GM21360 (cell line): ENCODE results near the gene POLR3H.

ENCODE experiments used
- ATAC-seq: cut with Tn5 transposase; IDR thresholded peaks from one replicate; pipeline ENCODE4 v1.9.1; 2021; ENCODE audit warnings: mild to moderate bottlenecking, moderate library complexity; ENCODE audit not compliant: unreplicated experiment

Gene POLR3H

DNA sequence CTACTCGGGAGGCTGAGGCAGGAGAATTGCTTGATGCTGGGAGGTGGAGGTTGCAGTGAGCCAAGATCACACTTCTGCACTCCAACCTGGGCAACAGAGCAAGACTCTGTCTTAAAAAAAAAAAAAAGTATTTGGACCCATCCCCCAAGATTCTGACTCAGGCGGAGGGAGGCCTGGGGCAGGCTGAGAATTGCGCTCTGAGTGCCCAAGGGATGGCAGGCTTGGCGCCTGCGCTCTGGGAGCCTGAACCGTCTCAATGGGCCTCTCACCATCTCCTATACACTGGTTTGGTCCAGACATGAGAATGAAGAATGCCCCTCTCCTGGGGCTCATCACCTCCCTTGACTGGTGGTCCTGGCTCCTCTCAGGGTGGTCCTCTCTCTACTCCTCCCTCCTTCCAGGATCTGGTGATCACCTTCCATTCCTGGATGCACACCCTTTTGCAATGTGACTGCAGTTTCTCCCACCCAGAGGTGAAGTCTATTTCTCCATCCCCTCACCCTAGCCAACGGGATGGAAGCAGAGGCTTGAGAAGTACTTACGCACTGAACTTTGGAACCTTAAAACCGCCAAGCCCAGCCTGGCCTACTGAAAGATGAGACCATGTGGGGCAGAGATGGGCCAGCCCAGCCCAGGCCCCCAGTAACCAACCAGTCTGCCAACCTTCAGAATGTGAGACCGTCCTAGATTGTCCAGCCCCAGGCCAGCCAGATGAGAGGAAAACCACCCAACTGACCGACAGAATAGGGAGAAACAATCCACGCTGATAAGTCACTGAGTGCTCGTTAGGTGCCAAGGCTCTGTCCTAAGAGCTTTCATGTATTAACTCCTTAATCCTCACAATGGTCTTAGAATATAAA lies 4.9 kb downstream of the POLR3H start:
- no peak for ATAC-seq

DNA sequence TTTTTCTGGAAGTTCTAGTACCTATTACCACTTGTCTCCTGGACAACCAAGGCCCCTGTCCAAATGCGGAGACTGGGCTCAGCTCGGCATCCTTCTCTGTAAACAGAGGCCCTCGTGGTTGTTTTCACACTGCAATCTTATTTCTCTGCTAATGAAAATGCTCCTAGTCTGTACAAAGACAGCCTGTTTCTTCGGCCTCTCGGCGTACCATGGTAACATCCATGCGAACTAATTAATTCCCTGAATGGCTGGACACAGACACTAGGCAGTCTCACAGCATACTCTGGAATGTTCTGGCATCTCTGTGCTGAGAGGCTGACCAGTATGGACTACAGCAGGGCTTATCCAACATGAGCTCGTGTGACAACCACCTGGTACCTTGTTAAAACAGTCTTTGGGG lies 5.7 kb downstream of the POLR3H start:
- no peak for ATAC-seq

DNA sequence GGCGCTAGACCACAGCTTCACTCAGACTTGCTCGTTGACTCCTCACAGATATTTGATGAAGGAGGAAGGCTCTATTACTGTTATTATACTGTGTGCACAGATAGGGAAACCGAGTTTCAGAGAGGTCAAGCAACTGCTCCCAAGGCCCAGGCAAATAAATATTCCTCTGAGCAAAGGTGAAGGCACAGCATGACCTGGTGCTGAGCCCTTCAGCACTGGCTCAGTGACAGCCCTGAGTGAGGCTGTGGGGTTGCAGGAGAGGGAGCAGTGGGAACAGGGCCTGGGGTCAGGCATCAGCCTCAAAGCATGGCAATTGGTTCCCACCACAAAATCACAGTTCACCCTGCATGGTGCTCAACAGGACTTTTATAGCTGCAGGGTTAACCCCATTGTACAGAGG lies 7.1 kb downstream of the POLR3H start:
- ATAC-seq = no peak

DNA sequence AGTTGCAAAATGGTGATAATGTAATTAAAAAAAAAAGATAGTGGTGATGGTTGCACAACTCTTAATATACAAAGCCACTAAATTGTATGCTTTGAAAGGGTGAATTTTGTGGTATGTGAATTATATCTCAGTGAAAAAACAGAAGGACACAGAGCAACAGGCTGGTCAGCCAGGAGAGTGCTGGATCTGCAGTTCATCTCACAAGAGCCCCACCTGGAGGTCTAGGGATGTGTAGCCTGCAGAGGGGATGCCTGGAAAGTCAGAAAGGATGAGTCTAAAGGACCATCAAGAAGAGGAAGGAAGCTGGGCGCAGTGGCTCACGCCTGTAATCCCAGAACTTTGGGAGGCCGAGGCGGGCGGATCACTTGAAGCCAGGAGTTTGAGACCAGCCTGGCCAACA lies 9.0 kb downstream of the POLR3H start:
- no peak for ATAC-seq

DNA sequence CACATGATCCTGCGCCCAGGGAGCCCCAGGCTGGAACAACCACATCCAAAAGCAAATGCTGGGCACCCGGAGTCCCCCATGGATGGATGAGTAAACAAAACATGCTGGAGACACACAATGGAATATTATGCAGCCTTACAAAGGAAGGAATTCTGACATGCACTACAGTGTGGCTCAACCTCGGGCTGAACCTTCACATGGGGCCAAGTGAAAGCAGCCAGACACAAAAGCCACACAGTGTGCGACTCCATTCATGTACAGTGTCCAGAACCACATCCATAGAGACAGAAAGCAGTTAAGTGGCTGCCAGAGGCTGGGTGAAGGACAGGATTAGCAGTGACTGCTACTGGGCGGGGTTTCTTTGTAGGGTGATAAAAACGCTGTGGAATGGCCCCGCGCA lies 10.1 kb downstream of the POLR3H start:
- ATAC-seq = no peak

DNA sequence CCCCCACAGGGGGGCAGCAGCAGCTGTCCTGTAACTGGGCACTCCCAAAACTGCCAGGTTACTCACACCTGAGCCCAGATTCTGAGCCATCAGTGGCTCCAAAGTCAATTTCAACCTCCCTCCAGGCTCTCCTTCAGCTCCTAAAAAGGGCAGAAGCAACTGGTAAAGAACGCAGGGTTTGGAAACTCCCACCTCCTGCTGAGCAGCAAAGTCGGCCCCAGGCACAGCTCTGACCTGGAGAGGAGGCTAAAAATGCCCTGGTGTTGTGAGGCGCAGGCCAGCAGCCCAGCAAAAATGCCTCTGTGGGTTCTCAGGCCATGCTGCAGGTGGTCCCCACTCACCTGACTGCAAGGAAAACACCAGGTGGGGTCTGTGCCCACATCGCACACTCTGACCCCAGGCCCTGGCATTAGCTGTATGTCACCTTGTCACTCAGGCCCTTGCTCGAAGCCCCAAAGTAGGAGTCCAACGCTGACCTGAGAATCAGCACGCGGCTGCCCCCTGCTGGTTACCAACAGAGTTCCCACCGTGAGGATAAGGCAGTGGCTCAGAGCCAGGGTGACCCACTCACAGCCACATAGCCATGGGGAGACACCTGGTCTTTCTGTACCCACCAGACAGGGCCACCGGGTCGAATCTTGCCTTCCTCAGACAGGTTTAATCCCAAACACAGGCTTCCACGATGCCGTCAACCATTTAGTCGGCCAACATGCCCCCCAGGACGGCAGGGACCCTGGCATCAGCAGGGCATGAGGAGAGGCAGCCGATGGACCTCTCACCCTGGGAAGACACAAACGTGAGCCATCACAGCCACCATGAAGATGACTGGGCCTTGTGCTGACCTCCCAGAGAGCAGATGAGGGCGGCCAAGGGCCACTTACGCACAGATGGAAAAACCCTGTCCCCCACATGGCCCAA lies 11.1 kb downstream of the POLR3H start:
- no peak for ATAC-seq

DNA sequence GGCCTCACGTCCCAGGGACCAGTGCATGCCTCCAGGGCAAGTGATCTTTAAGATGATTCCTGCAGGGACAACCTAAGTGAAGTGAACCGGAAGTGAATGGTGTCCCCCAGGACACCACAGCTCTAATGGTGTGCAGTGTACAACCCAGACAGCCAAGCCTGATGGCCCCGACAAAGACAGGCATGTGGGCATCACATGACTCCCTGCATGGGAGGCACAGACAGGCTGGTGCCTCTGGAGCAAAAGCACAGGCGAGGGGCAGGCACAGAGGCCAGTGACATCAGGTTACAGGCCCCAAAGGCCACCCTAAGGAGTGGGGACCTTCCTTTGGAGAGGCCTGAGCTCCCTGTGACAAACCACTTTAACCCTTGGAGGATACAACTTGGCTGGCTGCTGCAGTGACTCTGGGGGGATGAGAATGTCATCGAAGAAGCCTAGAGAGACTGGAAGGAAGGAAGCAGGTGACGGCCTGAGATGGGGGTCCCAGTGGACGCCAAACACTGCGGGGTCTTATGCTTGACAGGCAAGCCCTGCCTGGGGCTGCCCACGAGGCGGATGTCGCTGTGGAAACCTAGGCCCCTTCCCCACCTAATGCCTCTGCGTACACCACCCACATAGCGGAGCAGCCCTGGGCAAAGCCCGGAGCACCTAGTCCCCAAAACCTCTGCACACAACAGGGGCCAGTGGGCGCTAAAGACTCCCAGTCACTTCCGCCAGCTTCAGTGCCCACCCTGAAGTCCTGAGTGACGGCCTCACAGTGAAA lies 12.4 kb downstream of the POLR3H start:
- no peak for ATAC-seq

DNA sequence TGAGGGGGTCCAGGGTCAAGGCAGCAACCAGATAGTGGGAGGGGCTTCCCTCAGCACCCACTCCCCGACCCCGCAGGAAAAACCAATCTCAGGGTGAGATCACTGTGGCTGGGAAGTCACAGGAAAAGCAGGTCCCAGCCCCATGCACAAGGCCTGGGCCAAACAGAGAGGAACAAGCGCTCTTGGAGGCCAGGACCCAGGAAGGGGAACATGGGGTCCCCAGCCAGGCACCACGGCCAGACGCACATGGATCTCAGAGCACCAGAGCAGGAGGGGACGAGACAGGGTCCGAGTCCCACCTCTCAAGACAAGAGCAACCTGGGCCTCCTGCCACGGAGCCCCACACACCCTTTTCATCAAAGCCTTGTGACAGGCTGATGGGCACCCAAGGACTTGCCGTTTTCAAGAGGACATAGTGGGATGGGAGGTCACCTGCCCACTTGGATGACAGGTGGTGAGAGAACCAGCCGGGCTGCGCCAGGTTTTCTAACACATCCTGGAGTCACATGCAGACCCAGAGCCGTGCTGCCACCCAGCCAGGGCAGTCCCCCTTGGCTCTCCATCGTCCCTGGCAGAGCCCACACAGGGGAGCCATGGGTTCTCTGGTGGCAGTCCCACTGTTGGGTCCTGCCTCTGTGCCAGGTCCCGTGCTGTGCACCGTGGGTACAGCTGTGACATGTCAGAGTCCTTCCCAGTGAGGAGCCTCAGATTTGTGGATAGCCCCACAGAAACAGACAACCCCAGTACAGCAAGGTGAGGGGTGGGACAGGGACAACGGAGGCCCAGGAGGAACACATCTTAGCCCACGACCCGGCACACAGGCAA lies 13.2 kb downstream of the POLR3H start:
- no peak for ATAC-seq

DNA sequence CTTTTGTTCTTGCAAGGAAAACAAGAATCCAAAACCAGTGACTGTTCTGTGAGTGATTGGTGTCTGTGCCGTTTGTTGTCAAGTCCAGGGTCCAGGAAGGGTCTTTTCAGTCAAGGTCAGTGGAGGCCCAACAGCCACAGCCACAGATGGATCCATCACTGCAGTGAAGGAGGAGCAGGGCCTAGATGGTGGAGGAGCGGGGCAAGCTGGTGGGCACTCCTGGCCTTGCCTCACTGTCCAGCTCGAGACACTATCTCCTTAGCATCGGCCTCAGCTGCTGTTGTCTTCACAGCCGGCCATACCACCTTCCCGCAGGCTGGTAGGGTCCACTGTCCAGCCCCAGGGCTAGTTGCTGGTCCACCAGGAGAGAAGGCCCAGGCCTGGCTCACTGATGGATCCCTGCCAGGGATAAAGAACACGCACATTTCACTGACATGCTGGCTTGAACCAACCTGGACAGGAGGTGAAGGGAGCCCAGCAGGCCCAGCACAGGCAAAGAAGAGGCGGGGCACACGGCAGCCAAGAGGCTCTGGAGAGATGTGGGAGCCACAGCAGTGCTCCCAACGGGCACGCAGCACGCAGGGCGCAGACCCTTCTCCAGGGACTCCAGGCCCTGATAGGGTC lies 15.2 kb downstream of the POLR3H start:
- no peak for ATAC-seq

DNA sequence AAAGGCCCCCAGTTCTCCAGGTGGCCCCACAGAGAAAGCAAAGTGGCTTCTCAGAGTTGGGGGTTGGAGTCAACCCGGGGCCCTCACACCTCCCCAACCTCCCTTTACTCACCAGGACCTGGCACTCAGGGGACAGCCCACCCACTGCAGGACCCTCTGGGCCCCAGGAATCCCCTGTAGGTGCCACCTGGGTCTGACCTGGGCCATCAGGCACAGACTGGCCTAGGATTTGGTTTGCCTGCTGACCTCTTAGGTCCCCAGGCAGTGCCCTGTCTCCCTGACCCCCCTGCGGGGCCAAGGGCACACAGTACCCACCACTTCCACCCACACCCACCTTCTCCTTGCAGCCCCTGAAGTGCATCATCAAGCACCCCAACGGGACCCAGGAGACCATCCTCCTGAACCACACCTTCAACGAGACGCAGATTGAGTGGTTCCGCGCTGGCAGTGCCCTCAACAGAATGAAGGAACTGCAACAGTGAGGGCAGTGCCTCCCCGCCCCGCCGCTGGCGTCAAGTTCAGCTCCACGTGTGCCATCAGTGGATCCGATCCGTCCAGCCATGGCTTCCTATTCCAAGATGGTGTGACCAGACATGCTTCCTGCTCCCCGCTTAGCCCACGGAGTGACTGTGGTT lies 16.0 kb downstream of the POLR3H start:
- ATAC-seq = no peak

DNA sequence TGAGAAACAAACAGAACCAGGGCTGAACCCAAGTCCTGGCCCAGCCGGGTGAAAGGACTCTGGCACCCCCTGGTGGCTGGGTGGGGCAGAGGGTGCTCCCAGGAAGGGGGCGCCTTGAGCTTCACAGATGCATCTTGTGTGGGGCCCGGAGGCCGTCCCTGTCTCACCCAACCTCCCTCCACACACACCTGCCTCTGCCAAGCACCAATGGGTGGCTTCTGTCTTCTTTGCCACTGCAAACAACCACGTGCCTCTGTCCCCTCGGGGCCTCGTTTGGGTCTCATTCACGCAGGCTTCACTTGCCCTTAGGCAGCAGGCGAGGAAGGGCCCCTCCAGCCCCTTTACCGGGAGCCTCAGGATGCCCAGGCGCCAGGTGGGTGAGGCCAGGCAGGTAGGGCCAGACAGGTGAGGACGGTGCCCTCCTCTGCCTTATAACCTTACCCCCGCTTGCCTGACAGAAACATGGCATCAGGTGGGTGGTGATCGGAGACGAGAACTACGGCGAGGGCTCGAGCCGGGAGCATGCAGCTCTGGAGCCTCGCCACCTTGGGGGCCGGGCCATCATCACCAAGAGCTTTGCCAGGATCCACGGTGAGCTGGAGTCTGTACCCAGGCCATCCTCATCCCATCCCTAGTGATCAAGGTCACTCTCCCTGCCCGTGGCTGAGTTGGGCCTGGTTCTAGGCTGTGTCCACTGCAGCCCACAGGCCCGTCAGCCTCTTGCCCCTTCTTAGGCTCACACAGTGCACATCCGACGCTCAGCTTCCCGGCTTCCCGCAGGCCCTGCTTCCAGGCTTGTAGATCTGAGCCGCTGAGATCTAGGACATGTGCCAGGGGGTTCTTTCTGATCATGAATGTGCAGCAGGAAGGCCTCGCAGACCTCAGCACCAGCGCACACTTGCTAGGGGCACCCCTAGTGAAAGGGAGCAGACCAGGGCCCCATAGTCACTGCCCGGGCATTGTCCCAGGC lies 17.2 kb downstream of the POLR3H start:
- no peak for ATAC-seq

DNA sequence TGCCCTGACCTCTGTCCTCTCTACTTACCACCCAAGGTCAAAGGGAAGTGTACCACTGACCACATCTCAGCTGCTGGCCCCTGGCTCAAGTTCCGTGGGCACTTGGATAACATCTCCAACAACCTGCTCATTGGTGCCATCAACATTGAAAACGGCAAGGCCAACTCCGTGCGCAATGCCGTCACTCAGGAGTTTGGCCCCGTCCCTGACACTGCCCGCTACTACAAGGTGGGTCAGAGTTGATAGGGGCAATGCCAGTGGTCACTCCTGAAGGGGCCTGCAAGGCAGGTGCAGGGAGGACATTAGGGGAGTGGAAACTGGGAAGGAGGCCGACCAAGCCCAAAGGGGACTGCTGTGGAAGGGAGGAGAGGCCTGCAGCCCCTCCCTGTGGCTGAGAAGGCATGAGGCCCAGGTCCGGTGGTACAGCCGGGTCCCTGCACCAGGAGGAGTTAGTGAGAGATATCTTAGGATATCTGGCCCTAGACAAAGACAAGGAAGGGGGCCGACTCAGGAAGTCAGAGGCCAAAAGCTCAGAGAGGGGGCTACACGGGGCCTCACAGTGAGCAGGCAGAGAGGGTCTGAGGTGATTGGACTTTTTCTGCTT lies 17.9 kb downstream of the POLR3H start:
- ATAC-seq = no peak

DNA sequence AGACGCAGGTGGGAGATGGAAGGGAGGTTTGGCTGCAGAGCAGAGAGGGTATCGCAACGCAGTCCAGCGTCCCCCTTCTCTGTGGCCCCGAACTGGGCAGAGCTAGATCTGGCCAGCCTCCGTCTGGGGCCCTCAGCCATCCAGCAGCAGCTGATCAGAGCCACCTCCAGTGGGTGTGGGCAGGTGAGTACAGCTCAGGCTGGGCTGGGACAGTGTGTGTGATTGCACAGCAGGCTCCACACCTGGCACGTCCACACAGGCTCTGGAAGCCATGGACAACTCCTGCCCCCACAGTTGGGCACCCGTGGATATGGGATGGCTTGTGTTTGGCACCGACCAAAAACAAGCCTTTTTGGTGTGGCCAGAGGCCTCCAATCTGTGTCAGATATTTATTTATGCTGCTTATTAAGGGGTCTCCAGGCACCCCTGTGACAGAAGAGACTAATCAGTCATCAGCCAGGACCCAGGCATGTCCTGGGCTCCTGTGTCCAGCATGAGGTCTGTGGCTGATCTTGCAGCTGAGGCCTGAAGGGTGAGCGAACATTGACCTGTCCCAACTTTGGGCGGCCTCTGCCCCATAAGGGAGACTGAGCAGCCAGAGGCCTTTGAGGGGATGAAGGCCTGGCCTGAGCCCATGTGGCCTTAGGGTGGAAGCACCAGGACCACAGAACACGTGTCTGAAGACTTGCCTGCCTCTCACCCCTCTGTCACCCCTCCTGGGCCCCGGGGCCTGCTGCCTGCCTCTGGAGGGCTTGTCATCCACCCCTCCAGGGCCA lies 18.6 kb downstream of the POLR3H start:
- no peak for ATAC-seq

DNA sequence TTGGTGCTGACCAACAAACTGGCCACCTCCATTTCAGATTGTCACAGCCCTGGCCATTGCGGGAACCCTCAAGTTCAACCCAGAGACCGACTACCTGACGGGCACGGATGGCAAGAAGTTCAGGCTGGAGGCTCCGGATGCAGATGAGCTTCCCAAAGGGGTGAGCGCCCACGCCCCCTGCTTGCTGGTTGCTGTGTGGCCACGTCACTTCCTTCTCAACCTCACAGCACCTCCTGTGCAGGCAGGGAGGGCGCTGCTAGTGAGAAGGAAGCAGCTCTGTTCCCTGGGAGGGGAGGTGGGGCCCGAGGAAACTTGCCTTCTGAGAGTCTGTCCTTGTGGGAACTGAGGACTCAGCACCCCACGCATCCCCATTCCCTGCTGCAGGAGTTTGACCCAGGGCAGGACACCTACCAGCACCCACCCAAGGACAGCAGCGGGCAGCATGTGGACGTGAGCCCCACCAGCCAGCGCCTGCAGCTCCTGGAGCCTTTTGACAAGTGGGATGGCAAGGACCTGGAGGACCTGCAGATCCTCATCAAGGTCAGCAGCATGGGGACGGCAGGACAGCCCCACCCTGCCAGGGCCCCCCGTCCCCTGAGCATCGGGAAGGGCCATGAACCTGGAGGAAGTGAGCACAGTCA lies 19.3 kb downstream of the POLR3H start:
- ATAC-seq = no peak

DNA sequence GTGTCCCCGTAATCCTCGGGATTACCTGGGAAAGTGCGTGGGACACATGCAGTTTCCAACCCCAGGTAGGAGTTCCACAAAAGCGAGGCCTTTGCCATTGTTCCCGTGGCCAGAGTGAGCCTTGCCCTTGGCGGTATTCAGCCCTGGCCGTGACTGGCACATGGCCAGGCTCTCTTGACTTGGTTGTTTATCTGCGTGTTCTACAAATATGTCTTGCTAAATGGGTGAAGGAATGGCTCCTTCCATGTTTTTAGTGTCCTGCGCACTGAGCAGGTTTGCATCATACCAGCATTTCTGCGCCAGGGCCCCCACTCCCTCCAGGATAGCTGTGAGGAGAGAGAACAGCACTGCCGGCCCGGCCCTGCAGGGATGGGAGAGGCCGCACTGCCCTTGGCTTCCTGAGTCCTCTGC lies 20.0 kb downstream of the POLR3H start:
- ATAC-seq = no peak

DNA sequence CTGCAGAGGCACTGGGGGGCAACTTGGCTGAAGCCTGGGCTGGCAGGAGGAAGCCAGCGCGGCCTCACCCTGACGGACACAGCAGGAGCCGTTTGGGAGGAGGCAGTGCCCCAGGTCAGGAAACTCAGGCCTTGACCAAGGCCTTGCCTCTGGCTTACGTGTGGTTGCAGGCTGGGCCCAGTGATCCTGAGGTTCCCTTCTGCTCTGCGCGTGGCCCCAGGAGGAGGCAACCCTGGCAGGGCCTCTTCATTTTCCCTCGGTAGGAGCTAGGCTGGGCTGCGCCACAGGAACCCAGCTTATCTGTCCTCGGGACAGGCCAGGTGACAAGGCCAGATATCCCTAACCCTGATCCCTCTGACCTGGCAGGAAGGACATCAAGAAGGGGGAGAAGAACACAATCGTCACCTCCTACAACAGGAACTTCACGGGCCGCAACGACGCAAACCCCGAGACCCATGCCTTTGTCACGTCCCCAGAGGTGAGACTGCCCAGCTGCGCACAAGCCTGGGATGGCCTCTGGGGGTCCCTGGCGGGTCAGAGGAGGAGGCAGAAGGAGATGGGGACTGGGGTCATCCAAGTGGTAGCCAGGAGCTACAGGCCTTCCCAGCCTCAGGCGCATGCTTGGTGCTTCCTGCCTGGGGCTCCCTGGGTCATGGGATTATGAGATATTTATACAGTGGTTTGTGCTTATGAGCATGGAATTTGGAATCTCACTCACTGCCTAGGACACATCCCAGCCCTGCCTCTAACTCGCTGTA lies 20.6 kb downstream of the POLR3H start:
- no peak for ATAC-seq
